K562 (cell line): ENCODE measurements around the gene VPS37B. TPM values are rescaled to one million over a fixed set of nuclear protein-coding genes. Genes with fewer than 3 reads are reported as not detected.
A peak's percentile ranks its signal among the peaks of the same experiment; 100 is the strongest.

Source experiments
- CHCHD3 ChIP-seq: fragments of 250-450 bp; sonication (Bioruptor Pico); IDR thresholded peaks from 2 replicates; pipeline ENCODE4 v2.1.2; 2022; ENCODE audit warnings: mild to moderate bottlenecking
- FUS ChIP-seq: fragments of 200-400 bp; formaldehyde crosslinking; optimal IDR thresholded peaks from 2 replicates; pipeline ENCODE3; 2017; ENCODE audit warnings: low read depth, low read length
- HLTF ChIP-seq: fragments of 450-650 bp; IDR thresholded peaks from 2 replicates; pipeline ENCODE4 v1.6.1; 2016
- IRF2 ChIP-seq: sonication (generic); formaldehyde crosslinking; IDR thresholded peaks from 2 replicates; pipeline ENCODE4 v1.8.1; 2022; ENCODE audit warnings: mild to moderate bottlenecking, missing genetic modification reagents
- KDM4B ChIP-seq, 2 experiments: fragments of 450-650 bp in 1 of 2; sonication (generic) in 1 of 2; IDR thresholded peaks; 2 replicates each; pipeline ENCODE4 v1.6.1; 2016 to 2017; ENCODE audit warnings: borderline replicate concordance in 2 of 2, antibody characterized with exemption in 1 of 2, low read depth in 1 of 2, mild to moderate bottlenecking in 1 of 2
- MTA3 ChIP-seq: fragments of 450-650 bp; formaldehyde crosslinking; IDR thresholded peaks from 2 replicates; pipeline ENCODE4 v1.6.1; 2017; ENCODE audit warnings: mild to moderate bottlenecking, borderline replicate concordance
- NFATC3 ChIP-seq: fragments of 450-650 bp; IDR thresholded peaks from 2 replicates; pipeline ENCODE4 v1.6.1; 2017; ENCODE audit warnings: mild to moderate bottlenecking
- POLR2G ChIP-seq: fragments of 200-400 bp; formaldehyde crosslinking; IDR thresholded peaks from 2 replicates; pipeline ENCODE4 v1.6.1; 2017; ENCODE audit warnings: low read depth, mild to moderate bottlenecking, antibody characterized with exemption, low read length, moderate library complexity
- RUNX1 ChIP-seq: sonication (generic); IDR thresholded peaks from 2 replicates; pipeline ENCODE4 v1.6.1; 2016; ENCODE audit warnings: antibody characterized with exemption, low read depth
- SLC30A9 ChIP-seq: fragments of 250-450 bp; sonication (Bioruptor Pico); IDR thresholded peaks from 2 replicates; pipeline ENCODE4 v1.8.0; 2022; ENCODE audit warnings: mild to moderate bottlenecking, moderate library complexity
- SMAD1 ChIP-seq: fragments of 150-350 bp; IDR thresholded peaks from 2 replicates; pipeline ENCODE4 v1.6.1; 2014; ENCODE audit warnings: low read length, low read depth; ENCODE audit not compliant: partially characterized antibody
- SOX6 ChIP-seq: fragments of 450-650 bp; IDR thresholded peaks from 2 replicates; pipeline ENCODE4 v1.6.1; 2014; ENCODE audit warnings: mild to moderate bottlenecking
- SREBF1 ChIP-seq: fragments of 150-350 bp; IDR thresholded peaks from 2 replicates; pipeline ENCODE4 v1.6.1; 2014; ENCODE audit warnings: antibody characterized with exemption, low read depth, low read length, borderline replicate concordance
- TAF9B ChIP-seq: fragments of 450-650 bp; IDR thresholded peaks from 2 replicates; pipeline ENCODE4 v1.6.1; 2018; ENCODE audit warnings: mild to moderate bottlenecking; ENCODE audit not compliant: partially characterized antibody
- ZBED1 ChIP-seq: IDR thresholded peaks from 2 replicates; pipeline ENCODE4 v1.6.1; 2014
- ZNF583 ChIP-seq: fragments of 250-450 bp; sonication (Bioruptor Pico); IDR thresholded peaks from 2 replicates; pipeline ENCODE4 v1.4.0; 2020
- ZNF717 ChIP-seq: fragments of 250-450 bp; sonication (Bioruptor Pico); IDR thresholded peaks from 2 replicates; pipeline ENCODE4 v1.5.0; 2021
- polyA plus RNA-seq, 8 experiments: library from polyadenylated mRNA; depleted of rRNA in 4 of 8; stranded (reverse) in 5 of 8; unstranded in 3 of 8; fragments of >200 nt; fragmentation: Nextera tagmentation in 2 of 8; fragmentation: Illumina TruSeq in 1 of 8; extraction: Ambion mirVana in 2 of 8; extraction: Trizol in 1 of 8; gene quantifications; 2 replicates each; pipeline versions ENCODE4 v1.2.1 to v1.2.3, GENCODE V29; 2011 to 2014; ENCODE audit warnings: inconsistent platforms in 1 of 8, missing spikeins in 1 of 8
- total RNA-seq, 7 experiments: library from RNA; depleted of rRNA in 6 of 7; stranded (reverse); fragments of >200 nt in 6 of 7; fragmentation: Illumina TruSeq in 2 of 7; extraction: Trizol in 2 of 7; gene quantifications; 2 replicates each; pipeline versions ENCODE4 v1.2.1 to v1.2.3, GENCODE V29; 2011 to 2021; ENCODE audit warnings: low replicate concordance in 1 of 7
- TF ChIP-seq, protein P1 (sequence below), 2 experiments: fragments of 450-650 bp; conservative IDR thresholded peaks; 2 replicates each; pipeline ENCODE4 v1.6.1; 2017; ENCODE audit warnings: mild to moderate bottlenecking in 2 of 2, moderate library complexity in 2 of 2
- TF ChIP-seq, protein P2 (sequence below): fragments of 250-450 bp; sonication (Bioruptor Pico); IDR thresholded peaks from 2 replicates; pipeline ENCODE4 v1.4.0; 2020; ENCODE audit warnings: borderline replicate concordance
- TF ChIP-seq, protein P3 (sequence below): sonication (generic); formaldehyde crosslinking; IDR thresholded peaks from 2 replicates; pipeline ENCODE4 v1.8.0; 2022; ENCODE audit warnings: mild to moderate bottlenecking, missing genetic modification reagents, borderline replicate concordance
- TF ChIP-seq, protein P4 (sequence below): fragments of 450-650 bp; formaldehyde crosslinking; IDR thresholded peaks from 2 replicates; pipeline ENCODE4 v1.4.0; 2020; ENCODE audit warnings: mild to moderate bottlenecking, moderate library complexity

VPS37B gene
- total and polyA plus RNA-seq, 9 of the 15 experiments (the other 6 are each of a cell fraction or from before 2014, with no cell fraction given) = 0.28 to 37.4 (median 17.9) TPM

DNA sequence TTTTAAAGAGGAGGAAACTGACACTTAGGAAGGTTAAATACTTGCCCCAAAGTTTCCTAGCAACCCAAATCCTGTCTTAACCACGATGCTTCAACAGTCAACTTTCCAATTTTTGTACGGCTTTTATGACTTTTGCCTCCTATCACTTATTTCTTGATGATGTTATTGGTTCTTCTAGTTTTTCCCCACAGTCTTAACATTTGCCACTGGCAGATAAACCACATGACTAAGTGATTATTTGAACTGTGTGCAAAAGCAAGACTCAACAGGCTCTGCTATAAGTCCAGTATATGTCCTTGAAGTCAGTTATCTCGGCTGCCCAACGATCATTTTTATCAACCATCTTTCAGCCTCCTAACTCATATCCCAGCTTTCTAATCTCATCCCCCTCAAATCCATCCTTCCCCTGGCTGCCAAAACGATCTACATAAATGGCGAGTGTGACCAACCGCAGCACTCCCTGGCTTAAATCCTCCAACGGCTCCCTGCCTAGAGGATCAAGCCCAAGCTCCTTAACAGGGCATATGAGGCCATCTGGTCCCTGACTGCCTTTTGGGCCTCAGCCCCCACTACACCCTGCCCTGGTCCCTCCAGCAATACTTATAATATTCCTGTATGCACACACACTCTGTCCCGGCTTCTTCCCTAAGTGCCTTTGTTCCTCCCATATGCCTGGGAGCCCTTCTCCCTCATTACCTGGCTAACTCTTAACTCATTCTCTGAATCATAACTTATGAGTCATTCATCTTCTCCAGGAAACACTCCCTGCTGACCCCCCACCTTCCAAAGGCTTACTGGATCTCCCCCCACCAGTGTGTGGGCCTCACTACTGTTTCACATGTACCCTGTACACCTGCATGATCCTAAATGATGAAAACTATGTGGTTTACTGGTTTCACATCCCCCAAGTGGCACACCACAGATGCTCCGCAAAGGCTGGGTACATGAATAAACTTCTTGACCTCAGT, 8.8 kb downstream of the VPS37B start (continued):
- TF ChIP-seq, protein P1, sequence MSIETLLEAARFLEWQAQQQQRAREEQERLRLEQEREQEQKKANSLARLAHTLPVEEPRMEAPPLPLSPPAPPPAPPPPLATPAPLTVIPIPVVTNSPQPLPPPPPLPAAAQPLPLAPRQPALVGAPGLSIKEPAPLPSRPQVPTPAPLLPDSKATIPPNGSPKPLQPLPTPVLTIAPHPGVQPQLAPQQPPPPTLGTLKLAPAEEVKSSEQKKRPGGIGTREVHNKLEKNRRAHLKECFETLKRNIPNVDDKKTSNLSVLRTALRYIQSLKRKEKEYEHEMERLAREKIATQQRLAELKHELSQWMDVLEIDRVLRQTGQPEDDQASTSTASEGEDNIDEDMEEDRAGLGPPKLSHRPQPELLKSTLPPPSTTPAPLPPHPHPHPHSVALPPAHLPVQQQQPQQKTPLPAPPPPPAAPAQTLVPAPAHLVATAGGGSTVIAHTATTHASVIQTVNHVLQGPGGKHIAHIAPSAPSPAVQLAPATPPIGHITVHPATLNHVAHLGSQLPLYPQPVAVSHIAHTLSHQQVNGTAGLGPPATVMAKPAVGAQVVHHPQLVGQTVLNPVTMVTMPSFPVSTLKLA (conservative IDR thresholded peaks at IDR 0.05) = peak in 1 of 2 experiments; percentile 39; a peak in 1 of 4 replicates
- TF ChIP-seq SREBF1 (no peak), CHCHD3 (no peak), TAF9B (no peak), ZBED1 (0 out of 2 replicates have a peak, but pooled peaks have one; percentile 44), KDM4B (IDR thresholded peaks at IDR 0.05; ENCODE audit: borderline replicate concordance in 2 of 2, low read depth in 1 of 2) (no peak), ZNF583 (CRISPR knock-in tag) (no peak), POLR2G (no peak), IRF2 (CRISPR knock-in tag) (no peak), SOX6 (peak; percentile 76), FUS (no peak), SLC30A9 (CRISPR knock-in tag) (no peak), MTA3 (no peak), HLTF (peak; percentile 37; the same call in 1 of the 2 replicates), RUNX1 (no peak), NFATC3 (no peak), SMAD1 (no peak), ZNF717 (CRISPR knock-in tag) (no peak)
- TF ChIP-seq, protein P2, sequence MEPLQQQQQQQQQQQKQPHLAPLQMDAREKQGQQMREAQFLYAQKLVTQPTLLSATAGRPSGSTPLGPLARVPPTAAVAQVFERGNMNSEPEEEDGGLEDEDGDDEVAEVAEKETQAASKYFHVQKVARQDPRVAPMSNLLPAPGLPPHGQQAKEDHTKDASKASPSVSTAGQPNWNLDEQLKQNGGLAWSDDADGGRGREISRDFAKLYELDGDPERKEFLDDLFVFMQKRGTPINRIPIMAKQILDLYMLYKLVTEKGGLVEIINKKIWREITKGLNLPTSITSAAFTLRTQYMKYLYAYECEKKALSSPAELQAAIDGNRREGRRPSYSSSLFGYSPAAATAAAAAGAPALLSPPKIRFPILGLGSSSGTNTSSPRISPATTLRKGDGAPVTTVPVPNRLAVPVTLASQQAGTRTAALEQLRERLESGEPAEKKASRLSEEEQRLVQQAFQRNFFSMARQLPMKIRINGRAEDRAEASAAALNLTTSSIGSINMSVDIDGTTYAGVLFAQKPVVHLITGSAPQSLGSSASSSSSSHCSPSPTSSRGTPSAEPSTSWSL (CRISPR knock-in tag) = no peak
- TF ChIP-seq, protein P3, sequence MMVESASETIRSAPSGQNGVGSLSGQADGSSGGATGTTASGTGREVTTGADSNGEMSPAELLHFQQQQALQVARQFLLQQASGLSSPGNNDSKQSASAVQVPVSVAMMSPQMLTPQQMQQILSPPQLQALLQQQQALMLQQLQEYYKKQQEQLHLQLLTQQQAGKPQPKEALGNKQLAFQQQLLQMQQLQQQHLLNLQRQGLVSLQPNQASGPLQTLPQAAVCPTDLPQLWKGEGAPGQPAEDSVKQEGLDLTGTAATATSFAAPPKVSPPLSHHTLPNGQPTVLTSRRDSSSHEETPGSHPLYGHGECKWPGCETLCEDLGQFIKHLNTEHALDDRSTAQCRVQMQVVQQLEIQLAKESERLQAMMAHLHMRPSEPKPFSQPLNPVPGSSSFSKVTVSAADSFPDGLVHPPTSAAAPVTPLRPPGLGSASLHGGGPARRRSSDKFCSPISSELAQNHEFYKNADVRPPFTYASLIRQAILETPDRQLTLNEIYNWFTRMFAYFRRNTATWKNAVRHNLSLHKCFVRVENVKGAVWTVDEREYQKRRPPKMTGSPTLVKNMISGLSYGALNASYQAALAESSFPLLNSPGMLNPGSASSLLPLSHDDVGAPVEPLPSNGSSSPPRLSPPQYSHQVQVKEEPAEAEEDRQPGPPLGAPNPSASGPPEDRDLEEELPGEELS = no peak
- TF ChIP-seq, protein P4, sequence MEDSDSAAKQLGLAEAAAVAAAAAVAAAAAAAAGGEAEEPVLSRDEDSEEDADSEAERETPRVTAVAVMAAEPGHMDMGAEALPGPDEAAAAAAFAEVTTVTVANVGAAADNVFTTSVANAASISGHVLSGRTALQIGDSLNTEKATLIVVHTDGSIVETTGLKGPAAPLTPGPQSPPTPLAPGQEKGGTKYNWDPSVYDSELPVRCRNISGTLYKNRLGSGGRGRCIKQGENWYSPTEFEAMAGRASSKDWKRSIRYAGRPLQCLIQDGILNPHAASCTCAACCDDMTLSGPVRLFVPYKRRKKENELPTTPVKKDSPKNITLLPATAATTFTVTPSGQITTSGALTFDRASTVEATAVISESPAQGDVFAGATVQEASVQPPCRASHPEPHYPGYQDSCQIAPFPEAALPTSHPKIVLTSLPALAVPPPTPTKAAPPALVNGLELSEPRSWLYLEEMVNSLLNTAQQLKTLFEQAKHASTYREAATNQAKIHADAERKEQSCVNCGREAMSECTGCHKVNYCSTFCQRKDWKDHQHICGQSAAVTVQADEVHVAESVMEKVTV = no peak
